GM19025 (cell line): ENCODE results near the gene TSPEAR.
"Not testable (repeated sequence)": the region's sequence is repeated elsewhere in the genome, so short reads cannot be mapped to it uniquely, and the experiment has no call there.

Experiments
- ATAC-seq: cut with Tn5 transposase; IDR thresholded peaks from one replicate; pipeline ENCODE4 v1.9.1; 2021; ENCODE audit warnings: mild to moderate bottlenecking, low read depth, moderate library complexity; ENCODE audit not compliant: unreplicated experiment

TSPEAR gene

GRCh38 chr21:44579056-44579832 is 132.1 kb downstream of the TSPEAR start:
- ATAC-seq, result no peak

DNA sequence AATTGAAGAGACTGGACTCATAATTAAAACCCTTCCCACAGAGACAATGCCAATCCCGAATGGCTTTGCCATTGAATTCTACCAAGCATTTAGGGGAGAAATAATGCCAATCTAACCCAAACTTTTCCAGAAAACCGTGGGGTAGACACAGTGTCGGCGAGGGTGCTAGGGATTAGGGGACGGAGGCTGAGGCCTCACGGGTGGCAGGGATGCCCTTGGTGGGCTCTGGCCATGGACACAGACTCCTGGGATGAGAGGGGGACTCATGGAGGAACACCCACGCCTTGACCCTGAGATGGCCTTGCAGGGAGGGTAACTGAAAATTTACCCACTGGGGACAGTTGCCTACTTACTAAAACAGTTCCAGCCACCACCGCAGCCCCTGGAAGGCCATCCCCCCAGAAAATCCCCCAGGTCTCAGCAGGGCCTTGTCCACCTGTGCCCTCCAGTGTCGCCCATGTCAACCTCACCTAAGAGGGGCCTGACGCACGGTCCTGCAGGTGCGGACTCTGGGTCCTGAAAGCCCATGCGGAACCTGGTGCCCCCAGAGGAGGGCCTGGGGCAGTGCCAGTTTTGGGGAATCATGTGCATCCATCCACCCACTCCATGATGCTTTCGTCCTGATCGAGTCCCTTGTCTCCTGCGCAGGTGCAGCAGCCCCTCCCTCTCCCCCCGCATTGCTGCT is 132.9 kb downstream of the TSPEAR start:
- ATAC-seq, result no peak

GRCh38 chr21:44576025-44576420 is 135.3 kb downstream of the TSPEAR start:
- no peak for ATAC-seq

DNA sequence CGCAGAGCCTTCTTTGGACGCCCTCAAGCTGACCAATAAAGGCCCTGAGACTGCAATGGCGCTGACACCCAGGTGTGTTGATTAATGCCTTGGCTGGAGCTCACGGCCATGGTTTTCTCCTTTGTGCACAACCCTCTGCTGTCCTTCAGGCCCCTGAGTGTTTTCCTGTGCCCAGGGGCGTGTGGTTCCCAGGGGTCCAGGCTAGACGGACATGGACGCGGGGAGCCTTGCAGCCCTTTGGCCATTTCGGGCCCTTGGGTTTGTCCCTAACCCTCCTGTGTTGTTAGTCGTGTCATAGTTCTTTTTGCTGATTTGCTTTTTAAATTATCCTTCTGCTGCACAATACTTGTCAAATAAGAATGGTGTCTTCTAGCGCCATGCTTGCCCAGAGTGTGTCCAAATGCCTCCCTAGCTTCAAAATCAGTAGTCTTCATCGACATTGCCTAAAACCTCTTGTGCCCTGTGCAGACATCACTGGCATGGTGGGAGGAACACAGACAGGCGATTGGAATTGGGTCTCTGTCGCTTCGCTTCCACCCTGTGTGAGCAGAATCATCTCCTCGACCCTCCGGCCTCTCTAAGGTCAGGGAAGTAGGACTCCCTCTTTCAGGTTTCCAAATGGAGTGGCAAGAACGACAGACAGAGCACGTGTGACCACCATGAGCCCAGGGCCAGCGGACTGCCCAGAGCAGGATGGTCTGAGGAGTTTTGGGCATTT is 135.9 kb downstream of the TSPEAR start:
- ATAC-seq, result no peak

DNA sequence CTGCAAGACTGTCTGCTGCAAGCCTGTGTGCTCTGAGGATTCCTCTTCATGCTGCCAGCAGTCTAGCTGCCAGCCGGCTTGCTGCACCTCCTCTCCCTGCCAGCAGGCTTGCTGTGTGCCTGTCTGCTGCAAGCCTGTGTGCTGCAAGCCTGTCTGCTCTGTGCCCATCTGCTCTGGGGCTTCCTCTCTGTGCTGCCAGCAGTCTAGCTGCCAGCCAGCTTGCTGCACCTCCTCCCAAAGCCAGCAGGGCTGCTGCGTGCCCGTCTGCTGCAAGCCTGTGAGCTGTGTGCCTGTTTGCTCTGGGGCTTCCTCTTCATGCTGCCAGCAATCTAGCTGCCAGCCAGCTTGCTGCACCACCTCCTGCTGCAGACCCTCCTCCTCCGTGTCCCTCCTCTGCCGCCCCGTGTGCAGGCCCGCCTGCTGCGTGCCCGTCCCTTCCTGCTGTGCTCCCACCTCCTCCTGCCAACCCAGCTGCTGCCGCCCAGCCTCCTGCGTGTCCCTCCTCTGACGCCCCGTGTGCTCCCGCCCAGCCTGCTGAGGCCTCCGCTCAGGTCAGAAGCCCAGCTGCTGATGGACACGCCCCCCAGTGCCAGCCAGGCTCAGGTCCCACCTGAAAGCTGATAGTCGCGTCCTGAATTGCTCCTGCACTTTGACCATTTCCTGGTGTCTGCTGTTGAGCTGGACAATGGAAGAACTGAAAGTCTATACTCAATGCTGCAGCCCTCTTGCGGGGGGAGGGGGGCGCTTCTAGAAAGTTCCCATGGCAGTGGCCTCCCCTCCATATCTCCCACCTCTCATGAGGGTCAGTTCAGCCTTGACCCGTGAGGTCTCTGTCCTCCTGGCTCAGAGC is 136.7 kb downstream of the TSPEAR start:
- ATAC-seq, result no peak

DNA sequence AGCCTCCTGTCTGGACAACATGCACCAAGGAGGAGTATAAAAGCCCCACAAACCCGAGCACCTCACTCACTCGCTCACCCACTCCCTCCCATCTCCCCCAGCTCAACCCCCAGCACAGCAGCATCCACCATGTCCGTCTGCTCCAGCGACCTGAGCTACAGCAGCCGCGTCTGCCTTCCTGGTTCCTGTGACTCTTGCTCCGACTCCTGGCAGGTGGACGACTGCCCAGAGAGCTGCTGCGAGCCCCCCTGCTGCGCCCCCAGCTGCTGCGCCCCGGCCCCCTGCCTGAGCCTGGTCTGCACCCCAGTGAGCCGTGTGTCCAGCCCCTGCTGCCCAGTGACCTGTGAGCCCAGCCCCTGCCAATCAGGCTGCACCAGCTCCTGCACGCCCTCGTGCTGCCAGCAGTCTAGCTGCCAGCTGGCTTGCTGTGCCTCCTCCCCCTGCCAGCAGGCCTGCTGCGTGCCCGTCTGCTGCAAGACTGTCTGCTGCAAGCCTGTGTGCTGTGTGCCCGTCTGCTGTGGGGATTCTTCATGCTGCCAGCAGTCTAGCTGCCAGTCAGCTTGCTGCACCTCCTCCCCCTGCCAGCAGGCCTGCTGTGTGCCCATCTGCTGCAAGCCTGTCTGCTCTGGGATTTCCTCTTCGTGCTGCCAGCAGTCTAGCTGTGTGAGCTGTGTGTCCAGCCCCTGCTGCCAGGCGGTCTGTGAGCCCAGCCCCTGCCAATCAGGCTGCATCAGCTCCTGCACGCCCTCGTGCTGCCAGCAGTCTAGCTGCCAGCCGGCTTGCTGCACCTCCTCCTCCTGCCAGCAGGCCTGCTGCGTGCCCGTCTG is 137.5 kb downstream of the TSPEAR start, which contains the start of gene KRTAP10-4:
TSS of gene KRTAP10-4 (plus strand) at position 100 of the 827 bp plus-strand sequence. CDS start at position 130, 30 bp downstream.
- ATAC-seq, result not testable (repeated sequence)

DNA sequence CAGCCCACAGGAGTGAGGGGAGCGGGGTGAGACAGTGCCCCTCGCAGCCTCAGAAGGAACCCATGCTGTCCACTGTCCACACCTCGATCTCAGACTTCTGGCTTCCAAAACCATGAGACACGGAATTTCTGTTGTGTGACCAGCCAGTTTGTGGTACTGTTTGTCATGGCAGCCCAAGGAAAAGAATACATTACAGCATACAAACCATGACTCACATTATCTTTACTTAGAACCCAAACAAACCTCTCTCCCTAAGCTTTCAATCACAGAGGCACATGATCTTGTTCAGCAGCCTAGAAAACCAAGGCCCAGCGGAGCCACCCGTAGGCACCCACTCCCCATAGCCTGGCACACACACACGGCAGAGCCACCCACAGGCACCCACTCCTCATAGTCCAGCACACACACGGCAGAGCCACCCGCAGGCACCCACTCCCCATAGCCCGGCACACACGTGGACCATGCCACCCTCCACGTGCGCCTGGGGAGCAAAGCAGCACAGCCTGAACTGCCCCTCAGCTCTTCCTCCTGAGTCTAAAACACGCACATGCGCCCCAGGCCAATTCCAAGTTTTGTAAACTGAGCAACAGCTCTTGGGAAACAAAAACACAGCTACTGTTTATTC is 138.3 kb downstream of the TSPEAR start:
- ATAC-seq, result no peak

DNA sequence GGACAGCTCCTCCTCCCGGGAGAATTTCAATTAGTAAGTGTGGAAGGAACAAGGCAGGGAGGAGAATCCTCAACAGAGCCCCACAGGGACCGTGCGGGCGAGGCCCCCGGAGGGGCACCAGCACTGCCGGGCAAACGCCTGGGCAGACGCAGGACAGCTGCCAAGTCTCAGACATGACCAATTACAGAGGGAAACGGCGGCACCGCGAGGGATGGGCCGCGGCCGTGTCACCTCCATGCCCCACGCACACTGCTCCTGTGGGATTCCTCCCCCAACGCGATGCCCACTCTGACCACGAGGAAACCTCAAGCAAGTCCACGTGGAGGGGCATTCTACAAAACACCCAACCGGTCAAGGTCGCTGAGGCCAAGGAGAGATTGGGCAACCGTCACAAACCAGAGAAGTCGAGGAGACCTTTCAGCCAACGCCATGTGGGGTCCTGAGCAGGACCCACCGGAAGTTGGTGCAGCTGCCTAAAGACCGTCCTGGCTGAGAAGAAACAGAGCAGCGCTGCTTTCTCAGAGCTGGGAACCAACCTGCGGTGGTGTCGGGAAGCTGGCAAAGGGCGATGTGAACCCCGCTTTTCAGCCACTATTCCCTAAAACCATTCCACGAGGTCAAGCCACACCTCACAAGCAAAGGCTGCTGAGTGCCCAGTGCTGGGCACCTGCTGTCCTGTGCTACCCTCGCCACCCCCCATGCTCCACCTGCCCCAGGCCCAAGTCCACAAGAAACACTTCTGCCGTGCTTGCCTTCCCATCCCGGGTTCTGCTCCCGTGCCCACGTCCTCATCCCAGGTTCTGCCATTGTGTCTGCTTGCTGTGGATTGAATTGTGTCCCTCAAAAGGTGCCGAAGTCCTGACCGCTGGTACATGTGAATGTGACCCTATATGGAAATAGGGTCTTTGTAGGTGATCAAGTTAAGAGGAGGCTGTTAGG is 139.3 kb downstream of the TSPEAR start:
- ATAC-seq, result no peak

GRCh38 chr21:44571296-44571695 is 140.1 kb downstream of the TSPEAR start:
- ATAC-seq, result no peak

GRCh38 chr21:44569861-44570517 is 141.4 kb downstream of the TSPEAR start:
- no peak for ATAC-seq

- ATAC-seq, result no peak
These were observed 142.5 kb downstream of the TSPEAR start for GRCh38 chr21:44568667-44569556.

- no peak for ATAC-seq
These were observed 143.1 kb downstream of the TSPEAR start for GRCh38 chr21:44568261-44568660.

GRCh38 chr21:44567481-44568171 is 143.7 kb downstream of the TSPEAR start:
- no peak for ATAC-seq

DNA sequence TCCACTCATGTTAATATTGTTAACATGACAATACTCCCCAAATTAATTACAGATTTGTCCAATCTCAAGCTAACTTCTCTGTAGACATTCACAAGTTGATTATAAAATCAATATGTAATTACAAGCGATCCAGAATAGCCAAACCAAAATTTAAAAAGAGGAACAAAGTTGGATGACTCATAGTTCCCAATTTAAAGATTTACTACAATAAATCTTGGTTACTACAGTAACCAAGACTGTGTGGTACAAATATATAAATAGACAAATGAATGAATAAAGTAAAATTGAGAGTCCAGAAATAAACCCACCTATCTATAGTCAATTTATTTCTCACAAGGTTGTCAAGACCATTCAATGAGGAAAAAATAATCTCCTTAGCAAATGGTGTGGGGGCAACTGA is 145.0 kb downstream of the TSPEAR start:
- no peak for ATAC-seq

DNA sequence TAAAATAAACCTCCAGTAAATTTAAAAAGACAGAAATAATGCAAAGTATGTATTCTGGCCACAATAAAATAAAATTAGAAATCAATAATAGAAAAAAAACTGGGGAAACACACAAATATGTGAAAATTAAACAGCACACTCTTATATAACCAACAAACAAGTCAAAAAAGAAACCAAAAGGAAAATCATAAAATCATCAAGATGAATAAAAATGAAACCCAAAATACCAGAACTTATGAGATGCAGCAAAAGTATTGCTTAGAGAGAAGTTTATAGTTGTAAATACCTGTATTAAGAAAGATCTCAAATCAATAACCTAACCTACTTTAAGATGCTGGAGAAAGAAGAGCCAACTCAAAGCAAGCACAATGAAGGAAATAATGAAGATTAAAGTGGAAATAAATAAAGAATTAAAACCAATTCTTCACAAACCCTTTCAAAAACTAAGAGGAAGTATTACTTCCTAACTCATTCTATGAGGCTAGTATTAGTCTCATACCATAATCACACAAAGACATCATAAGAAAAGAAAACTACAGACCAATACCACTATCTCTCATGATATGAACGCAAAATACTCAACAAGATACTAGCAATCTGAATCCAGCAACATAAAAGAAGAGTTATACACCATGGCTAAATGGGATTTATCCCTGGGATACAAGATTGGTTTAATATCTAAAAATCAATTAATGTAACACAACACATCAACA is 146.3 kb downstream of the TSPEAR start:
- no peak for ATAC-seq
